CD14-positive monocyte (primary cell): ENCODE measurements around the gene DNA2. TPM values are rescaled to one million over a fixed set of nuclear protein-coding genes. Genes with fewer than 3 reads are reported as not detected.

Experiments used
- DNase-seq, 3 donors: peaks; one replicate each; pipeline ENCODE4 v3.0.0-alpha.2; 2011 to 2022
- H2AFZ ChIP-seq: 2 replicates; pipeline ENCODE4 v1.6.0; 2012; ENCODE audit warnings: mild to moderate bottlenecking, low read depth, low read length, inconsistent platforms; ENCODE audit not compliant: insufficient read depth, poor library complexity, severe bottlenecking
- H3K27ac ChIP-seq, 2 donors: 1 replicate in 1 of 2; 2 replicates in 1 of 2; pipeline ENCODE4 v1.5.1; 2012 to 2013; ENCODE audit warnings: low read length in 2 of 2, control low read depth in 1 of 2, inconsistent platforms in 1 of 2, low read depth in 1 of 2, mild to moderate bottlenecking in 1 of 2
- H3K27me3 ChIP-seq, 2 donors: one replicate each; pipeline versions ENCODE4 v1.6.0 to v1.6.1; 2011 to 2013; ENCODE audit warnings: low read length in 2 of 2; ENCODE audit not compliant: control insufficient read depth in 2 of 2, insufficient read depth in 2 of 2
- H3K36me3 ChIP-seq, 2 donors: replicated peaks in 1 of 2; 1 replicate in 1 of 2; 2 replicates in 1 of 2; pipeline versions ENCODE4 v1.5.1 to v1.6.1; 2012 to 2013; ENCODE audit warnings: low read length in 2 of 2, control low read depth in 1 of 2, inconsistent platforms in 1 of 2, mild to moderate bottlenecking in 1 of 2; ENCODE audit not compliant: insufficient read depth in 2 of 2, control insufficient read depth in 1 of 2
- H3K4me1 ChIP-seq, 2 donors: 1 replicate in 1 of 2; 2 replicates in 1 of 2; pipeline versions ENCODE4 v1.5.1 to v1.6.1; 2012 to 2013; ENCODE audit warnings: low read length in 2 of 2, control low read depth in 1 of 2, inconsistent platforms in 1 of 2, mild to moderate bottlenecking in 1 of 2, moderate library complexity in 1 of 2; ENCODE audit not compliant: insufficient read depth in 2 of 2, control insufficient read depth in 1 of 2
- H3K4me2 ChIP-seq: replicated peaks from 2 replicates; pipeline ENCODE3; 2012; ENCODE audit warnings: low read length, moderate library complexity, mild to moderate bottlenecking; ENCODE audit not compliant: poor library complexity, severe bottlenecking; ENCODE audit errors: extremely low read depth
- H3K4me3 ChIP-seq, 3 experiments: fragments of 200-600 bp in 1 of 3; sonication (generic) in 1 of 3; replicated peaks in 1 of 3; 1 replicate in 2 of 3; 2 replicates in 1 of 3; pipeline ENCODE4 v1.5.1; 2011 to 2013; ENCODE audit warnings: low read length in 3 of 3, mild to moderate bottlenecking in 3 of 3, control low read depth in 2 of 3, low read depth in 2 of 3, inconsistent platforms in 1 of 3, moderate library complexity in 1 of 3
- H3K79me2 ChIP-seq: 2 replicates; pipeline ENCODE4 v1.6.0; 2012; ENCODE audit warnings: mild to moderate bottlenecking, control low read depth, inconsistent platforms, low read length, moderate library complexity; ENCODE audit not compliant: insufficient read depth
- H3K9ac ChIP-seq: 2 replicates; pipeline ENCODE4 v1.6.0; 2017; ENCODE audit warnings: low read length, mild to moderate bottlenecking; ENCODE audit not compliant: insufficient read depth, poor library complexity, severe bottlenecking
- H3K9me3 ChIP-seq, 2 donors: replicated peaks in 1 of 2; 1 replicate in 1 of 2; 2 replicates in 1 of 2; pipeline versions ENCODE4 v1.5.1 to v1.6.1; 2012 to 2013; ENCODE audit warnings: low read length in 2 of 2, control low read depth in 1 of 2; ENCODE audit not compliant: control insufficient read depth in 1 of 2, insufficient read depth in 1 of 2
- H4K20me1 ChIP-seq: 2 replicates; pipeline ENCODE4 v1.6.0; 2012; ENCODE audit warnings: mild to moderate bottlenecking, low read length, control low read depth, moderate library complexity; ENCODE audit not compliant: insufficient read depth
- H3K27ac Mint-ChIP-seq, 7 donors: one replicate each; pipeline ENCODE4 v1.8.0; 2020; ENCODE audit warnings: mild to moderate bottlenecking in 7 of 7, mixed read lengths in 7 of 7, moderate library complexity in 6 of 7, inconsistent platforms in 2 of 7
- H3K27me3 Mint-ChIP-seq, 3 donors: one replicate each; pipeline ENCODE4 v1.8.0; 2021 to 2022; ENCODE audit warnings: low read depth in 3 of 3, mild to moderate bottlenecking in 3 of 3, mixed read lengths in 3 of 3, moderate library complexity in 3 of 3, inconsistent platforms in 1 of 3
- H3K36me3 Mint-ChIP-seq, 2 donors: one replicate each; pipeline ENCODE4 v1.8.0; 2020; ENCODE audit warnings: mixed read lengths in 2 of 2, inconsistent platforms in 1 of 2, mild to moderate bottlenecking in 1 of 2
- H3K4me1 Mint-ChIP-seq: one replicate; pipeline ENCODE4 v1.8.0; 2020; ENCODE audit warnings: mild to moderate bottlenecking, mixed read lengths
- H3K4me3 Mint-ChIP-seq, 2 donors: one replicate each; pipeline ENCODE4 v1.8.0; 2020; ENCODE audit warnings: mild to moderate bottlenecking in 2 of 2, mixed read lengths in 2 of 2, moderate library complexity in 1 of 2
- H3K9me3 Mint-ChIP-seq, 7 donors: one replicate each; pipeline ENCODE4 v1.8.0; 2020 to 2022; ENCODE audit warnings: mixed read lengths in 7 of 7, mild to moderate bottlenecking in 6 of 7, moderate library complexity in 6 of 7, inconsistent platforms in 2 of 7
- WGBS: methylation state at CpG from one replicate; pipeline ENCODE4 v1.1.5; 2013; ENCODE audit warnings: missing lambda C conversion rate; ENCODE audit not compliant: insufficient coverage; 5-methylcytosine and 5-hydroxymethylcytosine counted together
- intact Hi-C, 2 donors: fragments of 100-400 bp; cut with micrococcal nuclease; formaldehyde crosslinking; loops; one replicate each; pipeline versions ENCODE4 v1.15.0 to v1.15.1; 2023
- polyA plus RNA-seq, 3 donors: library from polyadenylated mRNA; depleted of rRNA in 1 of 3; unstranded in 2 of 3; stranded (reverse) in 1 of 3; fragments of 300-500 nt in 2 of 3; fragments of >200 nt in 1 of 3; fragmentation: Illumina TruSeq in 2 of 3; gene quantifications; 1 replicate in 2 of 3; 2 replicates in 1 of 3; pipeline ENCODE4 v1.2.3, GENCODE V29; 2012 to 2021
- TF ChIP-seq, protein P1 (sequence below): fragments of 200-600 bp; IDR thresholded peaks from one replicate; pipeline ENCODE4 v1.8.0; 2022; ENCODE audit warnings: antibody characterized with exemption, mild to moderate bottlenecking

Gene DNA2
- polyA plus RNA-seq, 3 donors, result 0.08 to 0.99 (median 0.18) TPM

DNA sequence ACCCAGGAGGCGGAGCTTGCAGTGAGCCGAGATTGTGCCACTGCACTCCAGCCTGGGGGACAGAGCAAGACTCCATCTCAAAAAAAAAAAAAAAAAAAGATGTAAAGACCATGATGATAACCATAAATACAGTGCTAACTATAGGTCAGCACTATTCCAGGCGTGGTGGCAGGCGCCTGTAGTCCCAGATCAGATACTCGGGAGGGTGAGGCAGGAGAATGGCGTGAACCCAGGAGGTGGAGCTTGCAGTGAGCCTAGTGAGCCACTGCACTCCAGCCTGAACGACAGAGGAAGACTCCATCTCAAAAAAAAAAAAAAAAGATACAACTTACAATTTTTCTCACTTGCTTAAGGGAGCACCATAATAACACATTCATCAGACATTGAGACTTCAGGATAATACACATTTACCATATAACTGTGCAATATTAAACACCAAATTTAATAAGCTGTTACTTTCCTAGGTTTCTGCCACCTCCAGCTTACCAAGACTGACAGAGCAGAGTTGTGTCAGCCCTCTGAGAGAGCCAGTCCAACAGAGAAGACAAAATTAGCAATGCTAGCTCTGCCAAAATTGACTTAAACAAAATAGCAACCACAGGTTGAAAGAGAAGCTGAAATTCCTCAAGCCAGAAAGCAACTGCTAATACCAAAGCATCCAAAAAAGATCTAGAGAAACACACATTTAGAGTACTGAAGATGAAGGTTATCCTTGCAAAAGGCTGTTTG lies 8.2 kb downstream of the DNA2 start:
- H3K9me3 Mint-ChIP-seq, result no peaks in the 10 kb centered on the region
- intact Hi-C loops, result no loop called here
- Histone ChIP-seq H3K9me3 (no peaks in the 10 kb centered on the region), H3K4me3 (no peak overlapping the region), H3K36me3 (peaks cover 11 to 40% of the 10 kb centered on the region in 2 donors), H3K79me2 (peaks cover 6% of the 10 kb centered on the region), H3K27me3 (no peaks in the 10 kb centered on the region), H2AFZ (no peak overlapping the region), H3K9ac (no peak overlapping the region), H3K4me1 (no peaks in the 10 kb centered on the region), H3K4me2 (no peak overlapping the region), H3K27ac (no peak overlapping the region), H4K20me1 (no peaks in the 10 kb centered on the region)
- H3K4me3 Mint-ChIP-seq, result no peak overlapping the region
- no peak overlapping the region for H3K27ac Mint-ChIP-seq
- DNase-seq, result no peak
- H3K36me3 Mint-ChIP-seq, result peaks cover 30 to 63% of the 10 kb centered on the region in 2 donors
- H3K27me3 Mint-ChIP-seq, result no peaks in the 10 kb centered on the region
- H3K4me1 Mint-ChIP-seq, result no peaks in the 10 kb centered on the region
- 97% methylated on average over 5 of the region's 7 CpGs for WGBS
- TF ChIP-seq, protein P1, sequence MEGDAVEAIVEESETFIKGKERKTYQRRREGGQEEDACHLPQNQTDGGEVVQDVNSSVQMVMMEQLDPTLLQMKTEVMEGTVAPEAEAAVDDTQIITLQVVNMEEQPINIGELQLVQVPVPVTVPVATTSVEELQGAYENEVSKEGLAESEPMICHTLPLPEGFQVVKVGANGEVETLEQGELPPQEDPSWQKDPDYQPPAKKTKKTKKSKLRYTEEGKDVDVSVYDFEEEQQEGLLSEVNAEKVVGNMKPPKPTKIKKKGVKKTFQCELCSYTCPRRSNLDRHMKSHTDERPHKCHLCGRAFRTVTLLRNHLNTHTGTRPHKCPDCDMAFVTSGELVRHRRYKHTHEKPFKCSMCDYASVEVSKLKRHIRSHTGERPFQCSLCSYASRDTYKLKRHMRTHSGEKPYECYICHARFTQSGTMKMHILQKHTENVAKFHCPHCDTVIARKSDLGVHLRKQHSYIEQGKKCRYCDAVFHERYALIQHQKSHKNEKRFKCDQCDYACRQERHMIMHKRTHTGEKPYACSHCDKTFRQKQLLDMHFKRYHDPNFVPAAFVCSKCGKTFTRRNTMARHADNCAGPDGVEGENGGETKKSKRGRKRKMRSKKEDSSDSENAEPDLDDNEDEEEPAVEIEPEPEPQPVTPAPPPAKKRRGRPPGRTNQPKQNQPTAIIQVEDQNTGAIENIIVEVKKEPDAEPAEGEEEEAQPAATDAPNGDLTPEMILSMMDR, result no peak

DNA sequence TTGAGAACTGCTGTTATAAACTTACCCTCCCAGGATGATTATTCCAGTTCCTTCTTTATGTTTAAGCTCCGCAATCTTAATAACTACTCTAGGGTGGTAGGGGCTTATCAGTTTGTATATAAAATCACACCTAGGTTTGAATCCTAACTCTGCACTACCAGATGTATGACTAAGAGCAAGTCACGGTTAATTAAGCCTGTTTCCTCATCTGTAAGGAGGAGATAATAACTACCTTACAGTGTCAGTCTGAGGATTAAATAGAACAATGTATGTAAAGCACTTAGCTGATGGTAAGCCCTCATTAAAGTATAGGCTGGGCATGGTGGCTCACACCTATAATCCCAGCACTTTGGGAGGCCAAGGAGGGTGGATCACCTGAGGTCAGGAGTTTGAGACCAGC lies 9.2 kb downstream of the DNA2 start:
- WGBS, result no CpG with 5 or more reads among the region's 2 CpGs
- DNase-seq, result no peak
- Mint-ChIP-seq H3K27me3 (no peaks in the 10 kb centered on the region), H3K27ac (no peak overlapping the region), H3K36me3 (peaks cover 29 to 70% of the 10 kb centered on the region in 2 donors), H3K4me3 (no peak overlapping the region), H3K9me3 (no peaks in the 10 kb centered on the region), H3K4me1 (no peaks in the 10 kb centered on the region)
- no peaks in the 10 kb centered on the region for H3K27me3 ChIP-seq
- H4K20me1 ChIP-seq, result no peaks in the 10 kb centered on the region
- no peak overlapping the region for H3K4me2 ChIP-seq
- peaks cover 12 to 42% of the 10 kb centered on the region in 2 donors for H3K36me3 ChIP-seq
- no peak overlapping the region for H3K9ac ChIP-seq
- no peaks in the 10 kb centered on the region for H3K4me1 ChIP-seq
- H3K9me3 ChIP-seq, result no peaks in the 10 kb centered on the region
- H3K79me2 ChIP-seq, result no peaks in the 10 kb centered on the region
- TF ChIP-seq, protein P1, result no peak
- H3K4me3 ChIP-seq, result no peak overlapping the region
- intact Hi-C loops, result no loop called here
- no peak overlapping the region for H3K27ac ChIP-seq
- H2AFZ ChIP-seq, result no peak overlapping the region
